Testis (tissue), 2 donors: ENCODE results near the gene RASA2.

Source experiments
- CTCF ChIP-seq, 3 experiments: fragments of 450-650 bp in 2 of 3; fragments of 200-600 bp in 1 of 3; sonication (generic) in 1 of 3; IDR thresholded peaks; one replicate each; pipeline ENCODE4 v1.5.1; 2016 to 2019; ENCODE audit warnings: antibody characterized with exemption in 3 of 3, mild to moderate bottlenecking in 2 of 3, moderate library complexity in 1 of 3
- POLR2A ChIP-seq: fragments of 450-650 bp; IDR thresholded peaks from one replicate; pipeline ENCODE4 v1.6.1; 2017; ENCODE audit warnings: antibody characterized with exemption, mild to moderate bottlenecking, moderate library complexity

- TF ChIP-seq CTCF (IDR thresholded peaks at IDR 0.05) (peak; percentile 84 to 96 (median 90)), POLR2A (no peak)
Observed at GRCh38 chr3:141561426-141562034, 74.7 kb downstream of the RASA2 start.
